SK-N-SH (cell line): ENCODE measurements around the gene MACROD2. TPM values are rescaled to one million over a fixed set of nuclear protein-coding genes. Genes with fewer than 3 reads are reported as not detected.

Experiments
- CTCF ChIA-PET: fragments of 300-600, 350-600 bp; formaldehyde crosslinking; extraction: SDS; loops from one replicate; lab custom pipeline; 2021; lab: Yijun Ruan, JAX
- POLR2A ChIA-PET: fragments of 350-600 bp; sonication (Branson Sonifier 250); formaldehyde crosslinking; extraction: SDS; loops from one replicate; lab custom pipeline; 2020; ENCODE audit warnings: antibody characterized with exemption, inconsistent platforms; lab: Yijun Ruan, JAX
- DNase-seq: peaks from one replicate; pipeline ENCODE4 v3.0.0; 2012
- H2AFZ ChIP-seq: fragments of 200-600 bp; sonication (generic); 2 replicates; pipeline ENCODE4 v1.8.1; 2016; ENCODE audit warnings: antibody characterized with exemption, mild to moderate bottlenecking, low read depth
- H3F3A ChIP-seq: fragments of 200-600 bp; sonication (generic); replicated peaks from 2 replicates; pipeline ENCODE3; 2016; ENCODE audit warnings: antibody characterized with exemption, mild to moderate bottlenecking; ENCODE audit not compliant: insufficient read depth
- H3K27ac ChIP-seq, 2 experiments: fragments of 200-500 bp in 1 of 2; fragments of 200-600 bp in 1 of 2; sonication (Bioruptor generic) in 1 of 2; sonication (generic), shearing (Covaris generic) in 1 of 2; 2 replicates each; pipeline versions ENCODE4 v1.5.1 to v1.6.1; 2014 to 2016; ENCODE audit warnings: low read depth in 2 of 2, inconsistent platforms in 1 of 2, low read length in 1 of 2, mild to moderate bottlenecking in 1 of 2, mixed read lengths in 1 of 2
- H3K27me3 ChIP-seq: fragments of 200-600 bp; sonication (generic), shearing (Covaris generic); 2 replicates; pipeline ENCODE4 v1.6.1; 2016; ENCODE audit warnings: mixed run types; ENCODE audit not compliant: insufficient read depth
- H3K36me3 ChIP-seq, 2 experiments: fragments of 200-500 bp in 1 of 2; fragments of 200-600 bp in 1 of 2; sonication (Bioruptor generic) in 1 of 2; sonication (generic) in 1 of 2; replicated peaks in 1 of 2; 2 replicates each; pipeline versions ENCODE3 to v1.5.1; 2014 to 2016; ENCODE audit warnings: low read length in 1 of 2, mild to moderate bottlenecking in 1 of 2; ENCODE audit not compliant: insufficient read depth in 2 of 2, control insufficient read depth in 1 of 2
- H3K4me1 ChIP-seq, 2 experiments: fragments of 200-500 bp in 1 of 2; fragments of 200-600 bp in 1 of 2; sonication (Bioruptor generic) in 1 of 2; sonication (generic), shearing (Covaris generic) in 1 of 2; 2 replicates each; pipeline versions ENCODE4 v1.5.1 to v1.6.1; 2014 to 2016; ENCODE audit warnings: low read depth in 1 of 2, low read length in 1 of 2, mixed run types in 1 of 2; ENCODE audit not compliant: insufficient read depth in 2 of 2, control insufficient read depth in 1 of 2
- H3K4me2 ChIP-seq: fragments of 200-600 bp; sonication (generic), shearing (Covaris generic); 2 replicates; pipeline ENCODE4 v1.6.1; 2017; ENCODE audit warnings: mixed run types
- H3K4me3 ChIP-seq, 2 experiments: fragments of 200-500 bp in 1 of 2; fragments of 200-600 bp in 1 of 2; sonication (Bioruptor generic) in 1 of 2; sonication (generic), shearing (Covaris generic) in 1 of 2; 2 replicates each; pipeline versions ENCODE4 v1.5.1 to v1.8.1; 2014 to 2016; ENCODE audit warnings: low read depth in 2 of 2, inconsistent platforms in 1 of 2, low read length in 1 of 2, mild to moderate bottlenecking in 1 of 2, mixed read lengths in 1 of 2, moderate library complexity in 1 of 2
- H3K79me2 ChIP-seq: fragments of 200-600 bp; sonication (generic); 2 replicates; pipeline ENCODE4 v1.8.1; 2017; ENCODE audit warnings: mild to moderate bottlenecking; ENCODE audit not compliant: insufficient read depth
- H3K9ac ChIP-seq: fragments of 200-600 bp; sonication (generic); 2 replicates; pipeline ENCODE4 v1.6.1; 2017; ENCODE audit warnings: mixed run types
- H3K9me2 ChIP-seq: fragments of 200-600 bp; sonication (generic); 2 replicates; pipeline ENCODE4 v1.6.1; 2017; ENCODE audit warnings: mixed run types
- H3K9me3 ChIP-seq: fragments of 200-600 bp; sonication (generic); 2 replicates; pipeline ENCODE4 v1.6.1; 2017; ENCODE audit warnings: mixed run types, mild to moderate bottlenecking, moderate library complexity
- H4K20me1 ChIP-seq: fragments of 200-600 bp; sonication (generic); 2 replicates; pipeline ENCODE4 v1.6.1; 2017; ENCODE audit warnings: mild to moderate bottlenecking, mixed run types; ENCODE audit not compliant: insufficient read depth
- EZH2phosphoT487 ChIP-seq: fragments of 200-600 bp; sonication (generic); IDR thresholded peaks from 2 replicates; pipeline ENCODE4 v1.6.1; 2017; ENCODE audit warnings: low read depth, mixed run types, mild to moderate bottlenecking, antibody characterized with exemption, moderate library complexity, borderline replicate concordance
- FOXJ3 ChIP-seq: sonication (generic); formaldehyde crosslinking; IDR thresholded peaks from 2 replicates; pipeline ENCODE4 v1.5.1; 2020; ENCODE audit warnings: mild to moderate bottlenecking, missing genetic modification reagents
- FOXM1 ChIP-seq: IDR thresholded peaks from 2 replicates; pipeline ENCODE4 v1.4.0; 2012; ENCODE audit warnings: low read depth, mild to moderate bottlenecking
- GATA2 ChIP-seq: sonication (generic); formaldehyde crosslinking; IDR thresholded peaks from 2 replicates; pipeline ENCODE4 v1.5.0; 2020; ENCODE audit warnings: mild to moderate bottlenecking, missing genetic modification reagents
- JUND ChIP-seq: IDR thresholded peaks from 2 replicates; pipeline ENCODE4 v1.4.0; 2012
- MEF2A ChIP-seq: IDR thresholded peaks from 2 replicates; pipeline ENCODE4 v1.4.0; 2012; ENCODE audit warnings: low read depth, borderline replicate concordance
- MXI1 ChIP-seq: IDR thresholded peaks from 2 replicates; pipeline ENCODE4 v1.6.1; 2012; ENCODE audit warnings: mild to moderate bottlenecking, low read depth, low read length, improper control_type of control experiment
- RAD21 ChIP-seq: IDR thresholded peaks from 2 replicates; pipeline ENCODE4 v1.6.1; 2012; ENCODE audit warnings: mild to moderate bottlenecking, low read length
- RCOR1 ChIP-seq: fragments of 150-350 bp; IDR thresholded peaks from 2 replicates; pipeline ENCODE4 v1.6.1; 2017; ENCODE audit warnings: antibody characterized with exemption, low read length
- RFX5 ChIP-seq: IDR thresholded peaks from 2 replicates; pipeline ENCODE4 v1.6.1; 2012; ENCODE audit warnings: mild to moderate bottlenecking, improper control_type of control experiment, low read length
- TEAD4 ChIP-seq: IDR thresholded peaks from 2 replicates; pipeline ENCODE4 v1.4.0; 2012; ENCODE audit warnings: mild to moderate bottlenecking, borderline replicate concordance; ENCODE audit not compliant: insufficient read depth
- WGBS: methylation state at CpG from one replicate; pipeline ENCODE4 v1.1.6; 2017; ENCODE audit warnings: low lambda C conversion rate; 5-methylcytosine and 5-hydroxymethylcytosine counted together
- polyA plus RNA-seq, 3 experiments: library from polyadenylated mRNA; depleted of rRNA; stranded (reverse); fragments of >200 nt; gene quantifications; 2 replicates each; pipeline ENCODE4 v1.2.3, GENCODE V29; 2012
- TF ChIP-seq, protein P1 (sequence below): fragments of 150-350 bp; IDR thresholded peaks from 2 replicates; pipeline ENCODE4 v1.6.1; 2017; ENCODE audit warnings: antibody characterized with exemption, low read length, low read depth, borderline replicate concordance
- TF ChIP-seq, protein P2 (sequence below): IDR thresholded peaks from 2 replicates; pipeline ENCODE4 v1.6.1; 2012; ENCODE audit warnings: mild to moderate bottlenecking, low read depth, low read length, moderate library complexity
- TF ChIP-seq, protein P3 (sequence below): IDR thresholded peaks from 2 replicates; pipeline ENCODE4 v1.4.0; 2012; ENCODE audit warnings: low read depth
- TF ChIP-seq, protein P4 (sequence below): IDR thresholded peaks from 2 replicates; pipeline ENCODE4; 2012

Gene MACROD2
- polyA plus RNA-seq, 1 of the 3 experiments (the other 2 are of a cell fraction) = 0.33 TPM

DNA sequence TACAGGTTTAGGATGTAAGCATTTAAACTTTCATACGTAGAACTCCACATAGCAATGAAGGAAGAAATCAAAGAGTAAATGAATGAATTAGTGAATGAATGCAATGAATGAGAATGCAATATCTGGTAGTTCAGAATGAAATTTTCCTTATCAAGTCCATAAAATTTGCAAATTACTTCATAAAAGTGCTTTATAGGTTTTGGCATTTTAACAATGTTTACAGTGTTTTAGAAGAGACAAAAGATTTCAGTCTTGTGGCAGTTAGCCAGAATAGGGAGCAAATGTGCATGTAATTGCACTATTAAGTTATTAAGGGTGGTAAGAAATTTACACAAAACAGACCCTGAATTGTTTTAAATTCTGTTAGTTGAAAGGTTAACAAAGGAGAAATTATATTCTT is 1081.5 kb downstream of the MACROD2 start:
- Histone ChIP-seq H3K27me3 (no peaks in the 10 kb centered on the region), H3K4me1 (no peaks in the 10 kb centered on the region; a peak in 2 of 4 replicates), H3K9me3 (no peaks in the 10 kb centered on the region), H3K27ac (no peak overlapping the region), H2AFZ (no peak overlapping the region), H3K9me2 (no peaks in the 10 kb centered on the region), H3K36me3 (no peaks in the 10 kb centered on the region), H4K20me1 (no peaks in the 10 kb centered on the region), H3K4me2 (no peak overlapping the region), H3K9ac (no peak overlapping the region), H3F3A (no peaks in the 10 kb centered on the region), H3K79me2 (no peaks in the 10 kb centered on the region), H3K4me3 (no peak overlapping the region)
- ChIA-PET POLR2A (no interaction called here), CTCF (no interaction called here)
- WGBS = 90% methylated on average over 1 of the region's 1 CpG
- DNase-seq = no peak
- TF ChIP-seq FOXM1 (no peak), MEF2A (no peak), EZH2phosphoT487 (no peak), RCOR1 (no peak), TEAD4 (no peak), RFX5 (no peak), MXI1 (no peak), FOXJ3 (CRISPR knock-in tag) (no peak), GATA2 (CRISPR knock-in tag) (no peak), JUND (no peak), RAD21 (no peak)
- TF ChIP-seq, protein P1, sequence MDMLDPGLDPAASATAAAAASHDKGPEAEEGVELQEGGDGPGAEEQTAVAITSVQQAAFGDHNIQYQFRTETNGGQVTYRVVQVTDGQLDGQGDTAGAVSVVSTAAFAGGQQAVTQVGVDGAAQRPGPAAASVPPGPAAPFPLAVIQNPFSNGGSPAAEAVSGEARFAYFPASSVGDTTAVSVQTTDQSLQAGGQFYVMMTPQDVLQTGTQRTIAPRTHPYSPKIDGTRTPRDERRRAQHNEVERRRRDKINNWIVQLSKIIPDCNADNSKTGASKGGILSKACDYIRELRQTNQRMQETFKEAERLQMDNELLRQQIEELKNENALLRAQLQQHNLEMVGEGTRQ = no peak
- TF ChIP-seq, protein P2, sequence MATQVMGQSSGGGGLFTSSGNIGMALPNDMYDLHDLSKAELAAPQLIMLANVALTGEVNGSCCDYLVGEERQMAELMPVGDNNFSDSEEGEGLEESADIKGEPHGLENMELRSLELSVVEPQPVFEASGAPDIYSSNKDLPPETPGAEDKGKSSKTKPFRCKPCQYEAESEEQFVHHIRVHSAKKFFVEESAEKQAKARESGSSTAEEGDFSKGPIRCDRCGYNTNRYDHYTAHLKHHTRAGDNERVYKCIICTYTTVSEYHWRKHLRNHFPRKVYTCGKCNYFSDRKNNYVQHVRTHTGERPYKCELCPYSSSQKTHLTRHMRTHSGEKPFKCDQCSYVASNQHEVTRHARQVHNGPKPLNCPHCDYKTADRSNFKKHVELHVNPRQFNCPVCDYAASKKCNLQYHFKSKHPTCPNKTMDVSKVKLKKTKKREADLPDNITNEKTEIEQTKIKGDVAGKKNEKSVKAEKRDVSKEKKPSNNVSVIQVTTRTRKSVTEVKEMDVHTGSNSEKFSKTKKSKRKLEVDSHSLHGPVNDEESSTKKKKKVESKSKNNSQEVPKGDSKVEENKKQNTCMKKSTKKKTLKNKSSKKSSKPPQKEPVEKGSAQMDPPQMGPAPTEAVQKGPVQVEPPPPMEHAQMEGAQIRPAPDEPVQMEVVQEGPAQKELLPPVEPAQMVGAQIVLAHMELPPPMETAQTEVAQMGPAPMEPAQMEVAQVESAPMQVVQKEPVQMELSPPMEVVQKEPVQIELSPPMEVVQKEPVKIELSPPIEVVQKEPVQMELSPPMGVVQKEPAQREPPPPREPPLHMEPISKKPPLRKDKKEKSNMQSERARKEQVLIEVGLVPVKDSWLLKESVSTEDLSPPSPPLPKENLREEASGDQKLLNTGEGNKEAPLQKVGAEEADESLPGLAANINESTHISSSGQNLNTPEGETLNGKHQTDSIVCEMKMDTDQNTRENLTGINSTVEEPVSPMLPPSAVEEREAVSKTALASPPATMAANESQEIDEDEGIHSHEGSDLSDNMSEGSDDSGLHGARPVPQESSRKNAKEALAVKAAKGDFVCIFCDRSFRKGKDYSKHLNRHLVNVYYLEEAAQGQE = no peak
- TF ChIP-seq, protein P3, sequence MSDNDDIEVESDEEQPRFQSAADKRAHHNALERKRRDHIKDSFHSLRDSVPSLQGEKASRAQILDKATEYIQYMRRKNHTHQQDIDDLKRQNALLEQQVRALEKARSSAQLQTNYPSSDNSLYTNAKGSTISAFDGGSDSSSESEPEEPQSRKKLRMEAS = no peak
- TF ChIP-seq, protein P4, sequence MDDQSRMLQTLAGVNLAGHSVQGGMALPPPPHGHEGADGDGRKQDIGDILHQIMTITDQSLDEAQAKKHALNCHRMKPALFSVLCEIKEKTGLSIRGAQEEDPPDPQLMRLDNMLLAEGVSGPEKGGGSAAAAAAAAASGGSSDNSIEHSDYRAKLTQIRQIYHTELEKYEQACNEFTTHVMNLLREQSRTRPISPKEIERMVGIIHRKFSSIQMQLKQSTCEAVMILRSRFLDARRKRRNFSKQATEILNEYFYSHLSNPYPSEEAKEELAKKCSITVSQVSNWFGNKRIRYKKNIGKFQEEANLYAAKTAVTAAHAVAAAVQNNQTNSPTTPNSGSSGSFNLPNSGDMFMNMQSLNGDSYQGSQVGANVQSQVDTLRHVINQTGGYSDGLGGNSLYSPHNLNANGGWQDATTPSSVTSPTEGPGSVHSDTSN = no peak
- TF ChIP-seq, all 33 proteins: peak for 0
